SW480 (cell line): ENCODE measurements around the gene KCNN2.

ENCODE experiments used
- DNase-seq: peaks from one replicate; pipeline ENCODE4 v3.0.0-alpha.2; 2016; ENCODE audit warnings: low spot score

KCNN2 gene

DNA sequence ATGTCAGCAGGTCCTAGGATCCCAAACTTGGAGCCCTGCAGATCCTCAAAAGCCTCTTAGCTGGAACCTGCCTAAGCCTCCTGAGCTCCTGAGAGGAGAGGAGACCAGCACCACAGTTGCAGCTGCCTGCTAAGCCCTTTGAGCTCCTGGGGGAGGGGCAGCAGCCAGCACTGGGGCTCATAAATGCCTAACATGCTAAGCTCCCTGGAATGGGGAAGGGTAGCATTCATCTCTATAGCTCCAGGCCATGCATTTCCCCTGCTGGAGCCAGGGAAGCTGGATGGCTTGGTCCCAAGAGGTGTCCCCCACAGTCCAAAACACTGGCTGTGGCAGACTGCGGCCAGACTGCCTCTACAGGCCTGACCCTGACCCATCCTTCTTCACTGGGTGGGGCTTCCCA is 182.7 kb downstream of the KCNN2 start:
- DNase-seq = no peak
